Measurements from ENCODE around the gene HEATR3.

Gene HEATR3, protein sequence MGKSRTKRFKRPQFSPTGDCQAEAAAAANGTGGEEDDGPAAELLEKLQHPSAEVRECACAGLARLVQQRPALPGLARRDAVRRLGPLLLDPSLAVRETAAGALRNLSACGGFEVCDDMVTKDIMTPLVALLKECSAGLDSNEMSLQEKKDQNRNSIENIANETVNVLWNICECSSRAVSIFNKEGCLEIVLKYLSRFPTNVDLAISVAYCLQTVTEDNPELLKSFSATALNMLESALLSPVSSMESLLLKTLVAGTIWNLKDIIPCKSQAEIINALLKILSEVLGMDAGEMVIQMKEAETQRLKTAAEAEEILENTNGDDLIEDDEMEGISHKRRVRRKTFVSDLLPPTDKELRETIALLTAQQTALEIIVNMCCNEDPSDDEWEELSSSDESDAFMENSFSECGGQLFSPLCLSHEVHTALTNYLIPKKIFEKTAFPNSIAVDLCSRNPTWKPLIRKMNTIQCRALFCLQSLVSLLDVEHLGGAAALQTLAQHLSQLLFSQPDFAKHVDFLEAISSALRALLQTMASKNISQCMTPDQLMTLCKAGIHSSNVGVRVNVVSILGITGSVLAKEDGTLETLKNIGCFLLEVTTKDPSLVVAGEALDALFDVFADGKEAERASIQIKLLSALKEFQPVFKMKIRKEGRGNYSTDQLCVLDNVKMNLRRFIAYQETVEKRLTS

DNA sequence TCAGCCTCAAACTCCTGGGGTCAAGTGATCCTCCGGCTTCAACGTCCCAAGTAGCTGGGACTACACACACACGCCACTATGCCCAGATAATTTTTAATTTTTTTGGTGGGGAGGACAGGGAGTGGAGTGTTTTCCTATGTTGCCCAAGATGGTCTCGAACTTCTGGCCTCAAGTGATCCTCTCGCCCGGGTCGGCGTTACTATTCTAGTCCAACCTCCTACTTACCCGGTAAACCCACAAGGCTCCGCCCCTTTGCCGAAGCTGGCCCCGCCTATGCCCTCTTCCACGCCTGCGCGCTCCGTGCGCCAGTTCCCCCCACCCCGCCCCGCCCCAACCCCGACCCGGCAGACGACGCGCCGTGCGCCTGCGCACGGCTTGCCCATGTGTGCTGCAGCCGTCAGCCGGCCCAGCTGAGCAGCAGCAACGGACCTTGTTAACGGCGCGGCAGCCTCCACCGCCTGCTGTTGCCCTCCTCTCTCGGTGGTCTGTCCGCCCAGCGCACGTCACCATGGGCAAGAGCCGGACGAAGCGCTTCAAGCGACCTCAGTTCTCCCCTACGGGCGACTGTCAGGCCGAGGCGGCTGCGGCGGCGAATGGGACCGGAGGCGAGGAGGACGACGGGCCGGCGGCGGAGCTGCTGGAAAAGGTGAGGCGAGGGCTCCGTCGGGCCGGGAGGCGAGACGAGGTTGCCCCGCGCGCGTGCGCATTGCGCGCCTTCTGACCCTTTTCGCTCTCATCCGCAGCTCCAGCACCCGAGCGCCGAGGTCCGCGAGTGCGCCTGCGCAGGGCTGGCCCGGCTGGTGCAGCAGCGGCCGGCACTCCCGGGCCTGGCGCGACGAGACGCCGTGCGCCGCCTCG lies at the start of gene HEATR3:
HEATR3 (plus strand) TSS at position 347 of the 858 bp plus-strand sequence; CDS start at position 509, 162 bp downstream.
- DNase-seq (ENCODE audit: low spot score): peak; percentile 98

DNA sequence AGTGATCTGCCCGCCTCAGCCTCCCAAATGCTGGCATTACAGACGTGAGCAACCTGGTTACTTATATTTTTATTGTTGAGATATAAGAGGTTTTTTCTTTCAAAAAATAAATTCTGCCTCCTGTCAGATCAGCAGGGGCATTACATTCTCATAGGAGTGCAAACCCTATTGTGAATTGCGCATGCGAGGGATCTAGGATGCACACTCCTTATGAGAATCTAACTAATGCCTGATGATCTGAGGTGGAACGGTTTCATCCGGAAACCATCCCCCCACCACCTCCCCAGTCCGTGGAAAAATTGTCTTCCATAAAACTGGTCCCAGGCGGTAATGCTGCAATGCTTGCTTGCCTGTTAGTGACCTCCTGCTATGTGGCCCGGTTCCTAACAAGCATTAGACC lies 48.2 kb upstream of the HEATR3 start:
- DNase-seq (ENCODE audit: low spot score): no peak

DNA sequence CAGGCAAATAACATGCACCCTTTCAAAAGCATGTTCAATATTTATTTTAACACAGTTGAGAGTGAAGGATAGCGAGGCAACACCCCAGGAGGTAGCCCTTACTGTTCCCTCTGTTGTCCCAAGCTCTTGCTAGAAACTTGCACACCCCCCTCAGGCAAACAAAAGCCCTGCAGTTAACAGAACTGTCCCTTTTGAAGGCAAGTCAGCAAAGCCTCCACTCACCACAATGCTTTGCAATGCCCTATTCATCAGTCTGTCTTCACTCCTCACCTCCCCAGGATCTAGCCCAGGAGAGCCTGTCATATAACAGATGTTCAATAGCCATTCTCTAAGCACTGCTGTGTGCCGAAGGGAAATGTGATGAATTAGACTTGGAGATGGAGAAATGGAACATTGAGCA lies 44.2 kb upstream of the HEATR3 start:
- DNase-seq (ENCODE audit: low spot score): no peak

DNA sequence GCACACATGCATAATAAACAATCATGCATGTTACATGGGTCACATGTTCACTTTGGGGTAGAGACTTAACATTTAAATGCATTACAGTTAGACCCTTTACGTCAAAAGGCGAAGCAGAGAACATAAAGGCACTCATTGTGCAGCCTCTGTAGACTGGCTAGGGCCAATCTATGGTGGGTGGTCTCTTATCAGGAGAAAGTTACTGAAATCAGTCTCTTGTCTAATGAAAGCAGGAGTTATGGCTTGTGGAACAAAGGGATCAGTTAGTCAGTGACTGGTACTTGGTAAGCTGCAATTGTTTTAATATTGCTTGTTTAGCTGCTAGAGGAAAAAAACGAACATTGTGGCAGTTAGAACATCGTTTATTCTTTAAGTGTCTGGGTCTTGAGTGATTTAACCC lies 42.1 kb upstream of the HEATR3 start:
- DNase-seq (ENCODE audit: low spot score): no peak

DNA sequence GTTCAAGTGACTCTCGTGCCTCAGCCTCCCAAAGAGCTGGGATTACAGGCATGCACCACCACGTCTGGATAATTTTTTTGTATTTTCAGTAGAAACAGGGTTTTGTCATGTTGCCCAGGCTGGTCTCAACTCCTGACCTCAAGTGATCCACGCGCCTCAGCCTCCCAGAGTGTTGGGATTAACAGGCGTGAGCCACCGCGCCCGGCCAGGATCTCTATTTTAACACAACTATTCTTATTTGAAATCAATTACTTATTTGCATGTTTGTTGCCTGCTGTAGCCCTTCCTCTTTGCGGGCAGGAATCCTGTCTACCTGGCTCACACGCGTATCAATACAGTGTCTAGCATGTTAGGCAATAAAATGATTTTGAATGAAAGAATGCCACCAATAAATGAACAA lies 41.6 kb upstream of the HEATR3 start:
- no peak for DNase-seq (ENCODE audit: low spot score)

DNA sequence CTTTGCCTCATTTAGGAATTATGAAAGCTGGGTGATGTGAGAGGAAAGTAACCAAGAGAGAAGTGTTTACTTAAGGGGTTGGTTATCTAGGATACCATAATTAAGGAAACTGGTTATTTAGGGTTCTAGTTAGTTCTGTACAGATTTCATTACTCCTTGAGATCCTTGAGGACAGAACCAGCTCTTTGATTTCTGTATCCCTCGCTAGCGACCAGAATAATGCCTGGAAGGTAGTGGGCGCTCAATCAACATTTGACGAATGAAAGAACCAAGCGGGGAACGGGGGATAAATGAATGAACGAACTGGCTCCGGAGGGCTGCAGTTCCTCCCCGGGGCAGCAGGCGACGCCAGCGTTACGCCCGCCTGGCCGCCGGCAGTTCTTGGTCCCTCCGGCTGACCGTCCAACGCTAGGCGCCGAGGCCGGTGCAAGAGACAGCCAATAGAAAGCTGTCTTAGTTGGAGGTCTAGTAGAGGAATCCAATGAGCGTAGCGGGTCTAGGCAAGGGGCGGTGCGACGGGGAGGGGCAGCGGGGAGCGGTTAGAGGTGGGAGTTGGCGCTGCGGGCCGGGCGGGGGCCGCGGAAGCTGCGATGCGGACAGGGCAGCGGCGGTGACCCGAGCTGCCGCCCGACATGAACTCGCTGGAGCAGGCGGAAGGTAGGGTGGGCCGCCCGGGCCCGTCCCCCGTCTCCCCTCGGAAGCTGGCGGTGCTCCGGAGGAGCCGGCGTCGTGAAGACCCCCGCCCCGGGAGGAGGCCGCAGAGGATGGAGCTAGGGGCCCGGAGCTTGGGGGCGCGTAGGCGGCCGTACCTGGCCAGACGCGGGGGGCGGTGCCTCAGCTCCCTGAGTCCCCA lies 40.9 kb upstream of the HEATR3 start, which contains the start of gene CNEP1R1:
CNEP1R1 (plus strand) TSS at position 542 of the 853 bp plus-strand sequence; CDS start at position 633, 91 bp downstream.
- peak; percentile 99 for DNase-seq (ENCODE audit: low spot score)

DNA sequence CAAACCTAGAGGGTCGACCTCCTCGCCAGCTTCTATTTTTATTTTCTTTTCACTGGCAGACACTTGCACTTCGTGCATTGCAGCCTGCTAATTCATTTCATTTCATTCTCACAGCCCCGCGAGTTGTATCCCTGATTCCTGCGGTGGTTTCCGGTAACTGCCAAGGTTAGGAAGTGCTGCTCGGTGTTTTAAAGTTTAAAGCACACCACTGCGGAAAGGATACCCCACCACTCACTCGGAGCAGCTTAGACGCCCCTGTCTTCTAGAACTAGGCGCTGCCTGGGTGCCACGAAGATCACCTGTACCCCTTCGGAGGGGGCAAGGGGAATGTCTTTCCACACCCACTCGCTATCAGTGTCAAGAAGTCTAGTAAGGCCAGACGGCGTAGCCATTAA lies 40.2 kb upstream of the HEATR3 start:
- peak; percentile 29 for DNase-seq (ENCODE audit: low spot score)

DNA sequence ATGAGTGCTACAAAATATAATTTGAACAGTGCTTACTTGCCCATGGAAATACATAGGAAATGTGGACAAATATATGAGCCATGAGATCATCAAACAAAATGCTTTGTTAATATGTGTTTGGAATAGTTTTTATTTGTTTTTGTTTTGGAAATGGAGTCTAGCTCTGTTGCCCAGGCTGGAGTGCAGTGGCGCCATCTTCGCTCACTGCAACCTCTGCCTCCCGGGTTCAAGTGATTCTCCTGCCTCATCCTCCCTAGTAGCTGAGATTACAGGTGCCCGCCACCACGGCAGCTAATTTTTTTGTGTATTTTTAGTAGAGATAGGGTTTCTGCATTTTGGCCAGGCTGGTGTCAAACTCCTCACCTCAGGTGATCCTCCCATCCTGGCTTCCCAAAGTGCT lies 37.9 kb upstream of the HEATR3 start:
- DNase-seq (ENCODE audit: low spot score): no peak

DNA sequence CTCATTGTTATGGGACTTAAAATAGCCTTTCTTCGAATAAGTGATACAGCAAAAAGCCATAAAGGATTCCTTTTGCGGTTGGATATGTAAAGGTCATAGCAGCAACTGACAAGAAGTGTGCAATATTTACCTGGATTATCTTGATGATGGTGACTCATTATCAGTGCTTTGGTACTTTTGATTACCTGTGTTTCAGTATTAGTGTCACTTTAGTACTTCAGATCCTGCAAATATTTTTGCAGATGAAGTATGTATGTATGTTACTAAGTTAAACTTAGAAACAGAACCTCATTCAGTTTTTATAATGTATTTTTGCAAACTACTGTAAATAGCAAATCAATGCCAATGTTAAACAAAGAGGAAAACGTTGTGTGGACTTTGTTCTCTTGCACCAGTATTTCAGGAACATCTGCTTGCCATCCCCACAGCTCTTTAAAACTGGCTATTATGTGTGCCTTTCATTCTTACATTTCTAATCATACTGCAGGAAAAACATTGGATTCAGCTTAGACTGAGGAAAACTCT lies 30.2 kb upstream of the HEATR3 start:
- no peak for DNase-seq (ENCODE audit: low spot score)

DNA sequence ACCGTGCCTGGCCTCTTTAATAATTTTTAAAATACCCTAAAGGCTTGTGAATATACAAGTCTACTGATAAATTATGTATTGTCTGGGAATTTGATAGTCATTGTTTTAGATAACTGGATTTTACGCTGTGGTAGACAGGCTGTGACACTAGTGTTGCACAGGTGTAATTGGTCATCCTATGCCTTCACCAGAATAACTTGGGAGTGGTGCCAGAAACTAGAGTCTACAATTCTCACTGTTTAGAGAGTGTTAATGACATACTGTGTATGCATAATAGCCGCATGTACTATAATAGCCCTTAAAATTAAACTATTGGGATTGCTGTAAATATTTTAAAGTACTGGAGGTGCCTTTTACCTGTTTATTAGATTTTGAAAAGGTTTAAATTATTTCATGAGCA lies 29.3 kb upstream of the HEATR3 start:
- no peak for DNase-seq (ENCODE audit: low spot score)

DNA sequence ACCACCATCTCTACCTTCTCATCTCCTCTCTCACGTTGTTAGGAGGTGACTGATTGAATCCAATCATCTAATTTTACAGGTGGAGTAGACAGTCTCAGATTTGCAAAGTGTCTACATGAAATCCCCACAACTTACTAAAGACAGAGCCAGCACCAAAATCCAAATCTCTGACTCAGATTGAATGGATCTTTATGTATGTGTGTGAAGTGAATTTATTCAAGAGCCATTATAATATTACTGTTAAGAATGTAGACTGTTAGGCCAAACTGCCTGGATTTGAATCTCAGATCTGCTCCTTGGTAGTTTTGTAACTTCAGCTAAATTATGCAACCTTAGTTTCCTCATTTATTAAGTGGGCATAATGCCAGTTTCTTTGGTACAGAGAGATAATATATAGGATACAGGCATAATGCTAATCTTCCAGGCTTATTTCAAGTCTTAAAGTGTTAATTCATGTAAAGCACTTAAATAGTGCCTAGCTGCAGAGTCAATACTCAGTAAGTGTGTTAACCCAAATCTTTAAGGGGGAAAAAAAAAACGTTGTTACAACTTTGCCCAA lies 28.0 kb upstream of the HEATR3 start:
- no peak for DNase-seq (ENCODE audit: low spot score)

DNA sequence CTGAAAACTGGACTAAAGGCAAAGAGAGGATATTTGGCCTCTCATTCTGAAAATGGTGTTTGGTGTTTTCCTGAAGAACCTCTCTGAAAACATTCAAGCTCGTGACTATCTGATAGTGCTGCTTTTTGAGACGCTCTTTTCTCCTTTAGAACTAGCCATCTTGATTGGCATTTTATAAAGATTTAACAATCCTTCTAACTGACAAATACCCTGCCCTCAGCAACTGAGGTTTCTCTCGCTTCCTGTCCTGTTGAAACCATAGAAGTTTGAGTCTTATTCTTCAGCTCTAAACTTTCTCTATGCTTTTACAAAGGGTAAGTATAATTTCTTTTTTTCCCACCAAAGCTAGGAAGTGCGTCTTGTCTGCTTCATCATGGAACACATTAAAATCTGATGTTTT lies 27.5 kb upstream of the HEATR3 start:
- no peak for DNase-seq (ENCODE audit: low spot score)

DNA sequence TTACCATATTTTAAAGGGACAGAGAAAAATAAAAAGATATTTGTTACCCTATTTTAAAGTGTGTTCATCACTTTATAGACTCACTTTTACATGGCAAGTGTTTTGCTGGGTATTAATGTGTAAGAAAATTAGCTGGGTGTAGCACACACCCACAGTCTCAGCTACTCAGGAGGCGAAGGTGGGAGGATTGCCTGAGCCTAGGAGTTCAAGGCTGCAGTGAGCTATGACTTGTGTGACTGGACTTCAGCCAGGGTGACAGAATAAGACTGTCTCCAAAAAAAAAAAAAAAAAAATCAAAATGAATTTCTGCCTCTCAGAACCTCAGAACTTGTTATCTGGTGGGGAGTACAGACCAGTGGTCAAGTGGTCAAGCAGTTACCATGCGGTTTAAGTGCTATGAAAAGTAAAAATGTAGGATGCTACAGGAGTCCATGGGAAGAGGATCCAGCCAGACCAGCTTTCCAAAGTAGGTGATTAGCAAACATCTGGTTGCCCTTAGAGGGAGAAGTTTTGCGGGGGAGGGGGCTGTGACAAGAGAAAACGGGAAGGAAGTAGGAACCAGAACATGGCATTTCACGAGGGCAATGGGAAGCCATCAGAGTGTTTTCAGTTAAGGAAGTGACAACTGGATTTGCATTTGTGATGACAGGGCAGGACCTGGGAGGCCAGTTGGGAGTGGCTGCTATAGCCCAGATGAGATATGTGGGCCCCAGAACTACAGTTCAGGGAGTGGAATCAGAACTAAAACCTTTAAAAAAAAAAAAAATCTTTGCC lies 26.8 kb upstream of the HEATR3 start:
- no peak for DNase-seq (ENCODE audit: low spot score)

DNA sequence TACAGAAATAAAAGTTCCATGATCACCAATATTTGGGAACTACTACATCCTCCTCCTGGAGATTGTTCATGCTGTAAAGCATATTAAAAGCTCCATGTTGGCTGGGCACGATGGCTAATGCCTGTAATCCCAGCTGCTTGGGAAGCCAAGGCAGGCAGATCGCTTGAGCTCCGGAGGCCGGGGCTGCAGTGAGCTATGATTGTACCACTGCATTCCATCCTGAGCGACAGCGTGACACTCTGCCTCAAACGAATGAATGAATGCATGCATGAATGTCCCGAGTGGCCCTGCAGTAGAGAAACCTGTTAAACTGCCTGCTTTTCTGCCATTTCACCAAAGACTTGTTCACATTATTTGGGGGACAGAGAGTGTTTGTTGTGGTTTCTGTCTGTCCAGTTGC lies 25.8 kb upstream of the HEATR3 start:
- no peak for DNase-seq (ENCODE audit: low spot score)

DNA sequence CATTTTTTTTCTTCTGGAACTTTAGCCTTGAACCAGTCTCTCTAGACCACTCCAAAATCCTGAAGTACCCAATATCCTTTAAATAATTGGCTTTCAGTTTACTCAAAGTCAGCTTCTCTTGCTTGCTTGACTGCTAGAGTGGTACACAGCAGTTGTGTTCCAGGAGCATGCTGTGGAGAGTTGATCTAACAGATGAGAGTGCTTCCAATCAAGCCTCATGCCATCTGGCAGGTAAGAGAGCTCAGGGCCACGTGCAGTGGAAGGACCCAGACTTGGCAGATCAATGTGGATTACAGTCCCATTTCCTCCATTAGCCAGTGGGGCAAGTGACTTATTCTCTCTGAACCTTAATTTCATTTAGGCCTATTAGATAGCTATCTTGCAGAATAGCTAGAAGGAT lies 25.1 kb upstream of the HEATR3 start:
- DNase-seq (ENCODE audit: low spot score): no peak

DNA sequence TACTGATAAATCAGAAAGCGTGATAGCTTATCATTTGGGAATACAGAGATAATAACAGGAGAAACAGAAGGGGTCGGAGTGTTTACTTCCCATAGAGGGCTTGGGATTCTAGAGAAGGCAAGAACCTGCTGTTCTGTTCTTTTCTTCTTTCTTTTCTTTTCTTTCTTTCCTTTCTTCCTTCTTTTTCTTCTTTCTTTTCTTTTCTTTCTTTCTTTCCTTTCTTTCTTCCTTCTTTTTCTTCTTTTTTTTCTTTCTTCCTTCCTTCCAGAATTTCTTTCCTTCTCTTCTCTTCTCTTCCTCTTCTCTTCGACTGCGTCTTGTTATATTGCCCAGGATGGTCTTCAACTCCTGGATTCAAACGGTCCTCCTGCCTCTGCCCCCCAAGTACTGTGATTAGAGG lies 22.4 kb upstream of the HEATR3 start:
- no peak for DNase-seq (ENCODE audit: low spot score)

DNA sequence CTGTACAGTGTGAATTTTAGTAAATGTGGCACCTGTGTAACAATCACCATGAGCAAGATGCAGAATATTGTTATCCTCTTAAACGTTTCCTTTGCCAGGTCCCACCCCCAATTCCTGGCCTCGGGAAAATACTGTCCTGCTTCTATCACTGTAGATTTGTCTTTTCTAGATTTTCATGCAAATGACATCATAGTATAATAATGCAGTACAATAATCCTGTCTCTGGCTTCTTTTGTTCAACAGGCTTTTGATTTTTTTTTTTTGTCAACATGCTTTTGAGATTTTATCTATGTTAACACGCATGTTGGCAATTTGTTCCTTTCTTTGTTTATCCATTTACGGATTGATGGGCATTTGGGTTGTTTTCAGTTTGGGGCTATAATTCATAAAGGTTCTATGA lies 20.4 kb upstream of the HEATR3 start:
- DNase-seq (ENCODE audit: low spot score): no peak

DNA sequence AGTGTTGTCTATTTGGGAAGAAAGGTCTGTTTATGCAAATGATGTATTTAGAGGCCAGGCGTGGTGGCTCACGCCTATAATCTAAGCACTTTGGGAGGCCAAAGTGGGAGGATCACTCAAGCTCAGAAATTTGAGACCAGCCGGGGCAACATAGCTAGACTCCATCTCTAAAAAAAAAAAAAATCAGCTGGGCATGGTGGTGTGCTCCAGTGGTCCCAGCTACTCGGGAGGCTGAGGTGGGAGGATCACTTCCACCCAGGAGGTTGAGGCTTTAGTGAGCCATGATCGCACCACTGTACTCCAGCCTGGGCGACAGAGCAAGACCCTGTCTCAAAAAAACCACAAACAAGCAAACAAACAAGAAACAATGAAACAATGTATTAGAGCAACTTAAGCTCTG lies 18.9 kb upstream of the HEATR3 start:
- DNase-seq (ENCODE audit: low spot score): no peak

DNA sequence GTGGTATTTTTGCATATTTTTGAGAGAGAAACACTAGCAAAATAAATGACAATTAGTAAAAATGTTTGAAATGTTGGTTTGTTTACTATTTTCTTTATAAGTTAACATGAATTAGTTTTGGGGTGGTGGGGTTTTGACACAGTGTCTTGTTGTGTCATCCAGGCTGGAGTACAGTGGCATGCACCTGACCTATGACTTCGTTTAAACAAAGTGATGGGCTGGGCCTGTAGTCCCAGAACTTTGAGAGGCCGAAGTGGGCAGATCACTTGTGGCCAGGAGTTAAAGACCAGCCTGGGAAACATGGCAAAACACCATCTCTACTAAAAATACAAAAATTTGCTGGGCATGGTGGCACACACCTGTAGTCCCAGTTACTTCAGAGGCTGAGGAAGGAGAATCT lies 17.9 kb upstream of the HEATR3 start:
- DNase-seq (ENCODE audit: low spot score): no peak

DNA sequence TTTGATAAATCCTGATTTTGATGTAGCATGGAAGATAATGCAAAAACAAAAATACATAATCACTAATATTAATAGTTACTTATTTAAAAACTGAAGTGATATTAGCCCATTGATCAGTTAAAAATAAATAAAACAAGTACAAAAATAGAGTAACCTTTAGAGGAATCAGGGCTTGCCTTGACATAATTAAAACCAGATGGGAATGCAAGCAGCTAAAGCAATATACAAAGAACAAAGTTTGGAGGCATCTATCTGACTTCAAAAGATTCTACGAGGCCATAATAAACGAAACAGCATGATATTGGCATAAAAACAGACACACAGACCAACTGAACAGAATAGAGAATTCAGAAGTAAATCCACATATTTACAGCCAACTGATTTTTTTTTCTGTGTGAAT lies 15.0 kb upstream of the HEATR3 start:
- no peak for DNase-seq (ENCODE audit: low spot score)

Data from AG08396 (cell line).